CD14-positive monocyte (primary cell): ENCODE measurements around the gene CNTN2. TPM values are rescaled to one million over a fixed set of nuclear protein-coding genes. Genes with fewer than 3 reads are reported as not detected.

Experiments used
- DNase-seq, 3 donors: peaks; one replicate each; pipeline ENCODE4 v3.0.0-alpha.2; 2011 to 2022
- H2AFZ ChIP-seq: 2 replicates; pipeline ENCODE4 v1.6.0; 2012; ENCODE audit warnings: mild to moderate bottlenecking, low read depth, low read length, inconsistent platforms; ENCODE audit not compliant: insufficient read depth, poor library complexity, severe bottlenecking
- H3K27ac ChIP-seq, 2 donors: 1 replicate in 1 of 2; 2 replicates in 1 of 2; pipeline ENCODE4 v1.5.1; 2012 to 2013; ENCODE audit warnings: low read length in 2 of 2, control low read depth in 1 of 2, inconsistent platforms in 1 of 2, low read depth in 1 of 2, mild to moderate bottlenecking in 1 of 2
- H3K27me3 ChIP-seq, 2 donors: one replicate each; pipeline versions ENCODE4 v1.6.0 to v1.6.1; 2011 to 2013; ENCODE audit warnings: low read length in 2 of 2; ENCODE audit not compliant: control insufficient read depth in 2 of 2, insufficient read depth in 2 of 2
- H3K36me3 ChIP-seq, 2 donors: replicated peaks in 1 of 2; 1 replicate in 1 of 2; 2 replicates in 1 of 2; pipeline versions ENCODE4 v1.5.1 to v1.6.1; 2012 to 2013; ENCODE audit warnings: low read length in 2 of 2, control low read depth in 1 of 2, inconsistent platforms in 1 of 2, mild to moderate bottlenecking in 1 of 2; ENCODE audit not compliant: insufficient read depth in 2 of 2, control insufficient read depth in 1 of 2
- H3K4me1 ChIP-seq, 2 donors: 1 replicate in 1 of 2; 2 replicates in 1 of 2; pipeline versions ENCODE4 v1.5.1 to v1.6.1; 2012 to 2013; ENCODE audit warnings: low read length in 2 of 2, control low read depth in 1 of 2, inconsistent platforms in 1 of 2, mild to moderate bottlenecking in 1 of 2, moderate library complexity in 1 of 2; ENCODE audit not compliant: insufficient read depth in 2 of 2, control insufficient read depth in 1 of 2
- H3K4me2 ChIP-seq: replicated peaks from 2 replicates; pipeline ENCODE3; 2012; ENCODE audit warnings: low read length, moderate library complexity, mild to moderate bottlenecking; ENCODE audit not compliant: poor library complexity, severe bottlenecking; ENCODE audit errors: extremely low read depth
- H3K4me3 ChIP-seq, 3 experiments: fragments of 200-600 bp in 1 of 3; sonication (generic) in 1 of 3; replicated peaks in 1 of 3; 1 replicate in 2 of 3; 2 replicates in 1 of 3; pipeline ENCODE4 v1.5.1; 2011 to 2013; ENCODE audit warnings: low read length in 3 of 3, mild to moderate bottlenecking in 3 of 3, control low read depth in 2 of 3, low read depth in 2 of 3, inconsistent platforms in 1 of 3, moderate library complexity in 1 of 3
- H3K79me2 ChIP-seq: 2 replicates; pipeline ENCODE4 v1.6.0; 2012; ENCODE audit warnings: mild to moderate bottlenecking, control low read depth, inconsistent platforms, low read length, moderate library complexity; ENCODE audit not compliant: insufficient read depth
- H3K9ac ChIP-seq: 2 replicates; pipeline ENCODE4 v1.6.0; 2017; ENCODE audit warnings: low read length, mild to moderate bottlenecking; ENCODE audit not compliant: insufficient read depth, poor library complexity, severe bottlenecking
- H3K9me3 ChIP-seq, 2 donors: replicated peaks in 1 of 2; 1 replicate in 1 of 2; 2 replicates in 1 of 2; pipeline versions ENCODE4 v1.5.1 to v1.6.1; 2012 to 2013; ENCODE audit warnings: low read length in 2 of 2, control low read depth in 1 of 2; ENCODE audit not compliant: control insufficient read depth in 1 of 2, insufficient read depth in 1 of 2
- H4K20me1 ChIP-seq: 2 replicates; pipeline ENCODE4 v1.6.0; 2012; ENCODE audit warnings: mild to moderate bottlenecking, low read length, control low read depth, moderate library complexity; ENCODE audit not compliant: insufficient read depth
- H3K27ac Mint-ChIP-seq, 7 donors: one replicate each; pipeline ENCODE4 v1.8.0; 2020; ENCODE audit warnings: mild to moderate bottlenecking in 7 of 7, mixed read lengths in 7 of 7, moderate library complexity in 6 of 7, inconsistent platforms in 2 of 7
- H3K27me3 Mint-ChIP-seq, 3 donors: one replicate each; pipeline ENCODE4 v1.8.0; 2021 to 2022; ENCODE audit warnings: low read depth in 3 of 3, mild to moderate bottlenecking in 3 of 3, mixed read lengths in 3 of 3, moderate library complexity in 3 of 3, inconsistent platforms in 1 of 3
- H3K36me3 Mint-ChIP-seq, 2 donors: one replicate each; pipeline ENCODE4 v1.8.0; 2020; ENCODE audit warnings: mixed read lengths in 2 of 2, inconsistent platforms in 1 of 2, mild to moderate bottlenecking in 1 of 2
- H3K4me1 Mint-ChIP-seq: one replicate; pipeline ENCODE4 v1.8.0; 2020; ENCODE audit warnings: mild to moderate bottlenecking, mixed read lengths
- H3K4me3 Mint-ChIP-seq, 2 donors: one replicate each; pipeline ENCODE4 v1.8.0; 2020; ENCODE audit warnings: mild to moderate bottlenecking in 2 of 2, mixed read lengths in 2 of 2, moderate library complexity in 1 of 2
- H3K9me3 Mint-ChIP-seq, 7 donors: one replicate each; pipeline ENCODE4 v1.8.0; 2020 to 2022; ENCODE audit warnings: mixed read lengths in 7 of 7, mild to moderate bottlenecking in 6 of 7, moderate library complexity in 6 of 7, inconsistent platforms in 2 of 7
- WGBS: methylation state at CpG from one replicate; pipeline ENCODE4 v1.1.5; 2013; ENCODE audit warnings: missing lambda C conversion rate; ENCODE audit not compliant: insufficient coverage; 5-methylcytosine and 5-hydroxymethylcytosine counted together
- intact Hi-C, 2 donors: fragments of 100-400 bp; cut with micrococcal nuclease; formaldehyde crosslinking; loops; one replicate each; pipeline versions ENCODE4 v1.15.0 to v1.15.1; 2023
- polyA plus RNA-seq, 3 donors: library from polyadenylated mRNA; depleted of rRNA in 1 of 3; unstranded in 2 of 3; stranded (reverse) in 1 of 3; fragments of 300-500 nt in 2 of 3; fragments of >200 nt in 1 of 3; fragmentation: Illumina TruSeq in 2 of 3; gene quantifications; 1 replicate in 2 of 3; 2 replicates in 1 of 3; pipeline ENCODE4 v1.2.3, GENCODE V29; 2012 to 2021
- TF ChIP-seq, protein P1 (sequence below): fragments of 200-600 bp; IDR thresholded peaks from one replicate; pipeline ENCODE4 v1.8.0; 2022; ENCODE audit warnings: antibody characterized with exemption, mild to moderate bottlenecking

The CNTN2 gene
- polyA plus RNA-seq, 3 donors, result not detected

DNA sequence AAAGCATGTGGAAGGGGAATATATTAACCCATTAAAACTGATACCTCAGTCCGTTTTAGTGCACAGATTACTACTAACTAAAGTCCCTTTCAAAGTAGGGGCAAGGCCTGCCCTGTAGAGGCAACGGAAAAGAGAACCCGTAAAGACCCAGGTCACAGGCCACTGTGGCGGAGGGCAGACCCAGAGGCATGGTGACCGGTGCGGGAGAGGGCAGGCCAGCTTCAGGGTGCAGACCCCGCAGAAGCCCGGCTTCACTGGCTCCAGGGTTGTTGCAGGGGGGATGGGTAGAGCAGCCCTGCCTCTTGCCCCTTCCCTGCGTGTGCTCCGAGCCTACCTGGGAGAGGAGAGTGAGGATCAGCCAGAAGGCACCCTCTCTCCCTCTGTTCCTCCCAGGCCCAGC is 17.7 kb downstream of the CNTN2 start:
- H2AFZ ChIP-seq, result no peak overlapping the region
- Mint-ChIP-seq H3K4me1 (no peaks in the 10 kb centered on the region), H3K27ac (no peak overlapping the region), H3K4me3 (no peak overlapping the region), H3K27me3 (peaks cover 0 to 3% (median 0%) of the 10 kb centered on the region in 3 donors), H3K36me3 (no peaks in the 10 kb centered on the region), H3K9me3 (no peaks in the 10 kb centered on the region)
- no peaks in the 10 kb centered on the region for H3K9me3 ChIP-seq
- no peaks in the 10 kb centered on the region for H3K27me3 ChIP-seq
- DNase-seq, result no peak
- no peak overlapping the region for H3K9ac ChIP-seq
- H3K4me2 ChIP-seq, result no peak overlapping the region
- H3K4me1 ChIP-seq, result no peaks in the 10 kb centered on the region
- 100% methylated on average over 7 of the region's 10 CpGs for WGBS
- H3K4me3 ChIP-seq, result no peak overlapping the region
- H3K79me2 ChIP-seq, result no peaks in the 10 kb centered on the region
- no peak overlapping the region for H3K27ac ChIP-seq
- TF ChIP-seq, protein P1, sequence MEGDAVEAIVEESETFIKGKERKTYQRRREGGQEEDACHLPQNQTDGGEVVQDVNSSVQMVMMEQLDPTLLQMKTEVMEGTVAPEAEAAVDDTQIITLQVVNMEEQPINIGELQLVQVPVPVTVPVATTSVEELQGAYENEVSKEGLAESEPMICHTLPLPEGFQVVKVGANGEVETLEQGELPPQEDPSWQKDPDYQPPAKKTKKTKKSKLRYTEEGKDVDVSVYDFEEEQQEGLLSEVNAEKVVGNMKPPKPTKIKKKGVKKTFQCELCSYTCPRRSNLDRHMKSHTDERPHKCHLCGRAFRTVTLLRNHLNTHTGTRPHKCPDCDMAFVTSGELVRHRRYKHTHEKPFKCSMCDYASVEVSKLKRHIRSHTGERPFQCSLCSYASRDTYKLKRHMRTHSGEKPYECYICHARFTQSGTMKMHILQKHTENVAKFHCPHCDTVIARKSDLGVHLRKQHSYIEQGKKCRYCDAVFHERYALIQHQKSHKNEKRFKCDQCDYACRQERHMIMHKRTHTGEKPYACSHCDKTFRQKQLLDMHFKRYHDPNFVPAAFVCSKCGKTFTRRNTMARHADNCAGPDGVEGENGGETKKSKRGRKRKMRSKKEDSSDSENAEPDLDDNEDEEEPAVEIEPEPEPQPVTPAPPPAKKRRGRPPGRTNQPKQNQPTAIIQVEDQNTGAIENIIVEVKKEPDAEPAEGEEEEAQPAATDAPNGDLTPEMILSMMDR, result no peak
- intact Hi-C loops, result loop anchor here (1.0 to 2.0 kb wide), 2 partner anchors 70 to 71 kb away; no protein-coding TSS in a partner anchor
- no peaks in the 10 kb centered on the region for H3K36me3 ChIP-seq
- H4K20me1 ChIP-seq, result no peaks in the 10 kb centered on the region

DNA sequence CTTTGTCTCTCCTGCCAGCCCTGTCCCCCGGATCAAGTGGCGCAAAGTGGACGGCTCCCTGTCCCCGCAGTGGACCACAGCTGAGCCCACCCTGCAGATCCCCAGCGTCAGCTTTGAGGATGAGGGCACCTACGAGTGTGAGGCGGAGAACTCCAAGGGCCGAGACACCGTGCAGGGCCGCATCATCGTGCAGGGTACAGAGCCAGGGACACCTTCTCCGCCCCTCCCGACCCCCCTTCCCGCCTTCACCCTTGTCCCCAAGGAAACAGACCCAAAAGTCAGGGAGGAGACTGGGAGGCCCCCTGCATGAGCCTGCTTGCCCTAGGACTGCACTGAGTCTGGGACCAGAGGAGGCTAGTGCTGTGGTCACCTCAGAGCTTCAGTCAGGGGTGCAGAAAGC is 18.2 kb downstream of the CNTN2 start:
- H3K36me3 Mint-ChIP-seq, result no peaks in the 10 kb centered on the region
- H3K27me3 Mint-ChIP-seq, result peaks cover 0 to 3% (median 0%) of the 10 kb centered on the region in 3 donors
- Histone ChIP-seq H3K79me2 (no peaks in the 10 kb centered on the region), H3K4me1 (no peaks in the 10 kb centered on the region), H2AFZ (no peak overlapping the region), H3K27me3 (no peaks in the 10 kb centered on the region), H3K4me2 (no peak overlapping the region), H3K4me3 (no peak overlapping the region), H3K9me3 (no peaks in the 10 kb centered on the region), H4K20me1 (no peaks in the 10 kb centered on the region), H3K36me3 (no peaks in the 10 kb centered on the region), H3K27ac (no peak overlapping the region), H3K9ac (no peak overlapping the region)
- no peaks in the 10 kb centered on the region for H3K9me3 Mint-ChIP-seq
- no peak for DNase-seq
- 98% methylated on average over 8 of the region's 14 CpGs for WGBS
- H3K4me3 Mint-ChIP-seq, result no peak overlapping the region
- intact Hi-C loops, result loop anchor here (1.0 to 2.0 kb wide), 2 partner anchors 70 to 72 kb away; no protein-coding TSS in a partner anchor
- H3K27ac Mint-ChIP-seq, result no peak overlapping the region
- TF ChIP-seq, protein P1, result no peak
- no peaks in the 10 kb centered on the region for H3K4me1 Mint-ChIP-seq
